Activated T-helper 1 cell treated with anti-CD3 and anti-CD28 coated beads, Interleukin-2, amount 50 U/mL, for 16 hours (primary cell): ENCODE data around the gene ANGEL2.
"Not testable (repeated sequence)": the region's sequence is repeated elsewhere in the genome, so short reads cannot be mapped to it uniquely, and the experiment has no call there.

Source experiments
- DNase-seq, 2 donors: peaks; one replicate each; pipeline ENCODE4 v3.0.0-alpha.2; 2020; ENCODE audit warnings: low read depth in 1 of 2, low spot score in 1 of 2

Gene ANGEL2

DNA sequence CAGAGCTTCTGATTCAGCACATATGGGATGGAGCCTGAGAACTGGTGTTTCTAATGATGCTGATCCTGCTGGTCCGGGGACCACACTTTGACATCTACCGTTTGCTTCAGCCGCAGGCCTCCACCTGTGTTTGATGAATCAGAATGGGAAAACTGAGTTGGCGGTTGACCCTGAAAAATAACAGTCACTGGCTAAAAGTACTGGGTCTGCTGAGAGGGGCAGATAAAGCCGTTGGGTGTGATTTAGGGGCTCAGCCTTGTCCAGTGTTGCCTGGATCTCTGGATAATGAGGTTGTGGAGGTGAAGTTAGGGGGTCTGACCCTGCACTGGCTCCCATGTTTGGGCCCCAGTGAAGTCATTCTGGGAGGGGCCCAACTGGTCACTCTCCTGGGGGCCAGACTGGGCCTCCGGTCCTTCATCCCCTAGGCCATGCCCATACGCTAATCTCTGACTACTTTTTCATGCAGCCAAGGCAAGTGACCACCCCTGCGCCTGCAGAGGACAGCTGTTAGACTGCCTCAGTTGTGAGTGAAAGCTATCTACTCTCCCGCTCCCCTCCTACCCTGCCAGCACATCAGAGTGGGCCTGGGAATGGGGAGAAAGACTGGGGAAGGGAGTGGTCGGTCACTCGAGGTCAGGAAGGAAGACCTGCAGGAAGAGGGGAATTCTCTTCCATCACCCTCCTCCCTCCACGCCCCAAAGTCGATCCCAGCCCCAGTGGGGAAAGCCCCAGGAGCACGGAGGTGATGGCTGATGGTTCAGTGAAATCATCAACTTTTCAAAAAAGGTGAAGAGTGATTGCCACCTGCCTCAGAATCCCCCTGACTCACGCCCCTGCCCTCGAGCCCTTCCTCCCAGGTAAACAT, 37.7 kb downstream of the ANGEL2 start:
- no peak for DNase-seq

DNA sequence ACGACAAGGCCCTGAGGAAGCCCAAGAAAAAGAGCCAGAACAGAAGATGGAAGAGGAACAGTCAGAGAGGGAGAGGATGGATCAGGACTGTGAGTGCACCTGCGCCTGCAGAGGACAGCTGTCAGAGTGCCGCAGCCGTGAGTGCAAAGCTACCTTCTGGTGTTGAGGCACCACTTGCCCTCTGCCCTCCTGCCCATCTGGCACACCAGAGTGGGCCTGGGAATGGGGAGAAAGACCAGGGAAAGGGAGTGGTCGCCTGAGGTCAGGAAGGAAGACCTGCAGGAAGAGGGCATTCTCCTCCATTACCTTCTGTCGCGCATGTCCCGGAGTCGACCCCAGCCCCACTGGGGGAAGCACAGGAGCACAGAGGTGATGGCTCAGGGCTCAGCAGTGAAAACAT, 39.1 kb downstream of the ANGEL2 start:
- no peak for DNase-seq

- no peak for DNase-seq
These were observed 40.4 kb downstream of the ANGEL2 start for GRCh38 chr1:212975111-212975918.

- no peak for DNase-seq
These were observed 41.0 kb downstream of the ANGEL2 start for GRCh38 chr1:212974711-212975110.

DNA sequence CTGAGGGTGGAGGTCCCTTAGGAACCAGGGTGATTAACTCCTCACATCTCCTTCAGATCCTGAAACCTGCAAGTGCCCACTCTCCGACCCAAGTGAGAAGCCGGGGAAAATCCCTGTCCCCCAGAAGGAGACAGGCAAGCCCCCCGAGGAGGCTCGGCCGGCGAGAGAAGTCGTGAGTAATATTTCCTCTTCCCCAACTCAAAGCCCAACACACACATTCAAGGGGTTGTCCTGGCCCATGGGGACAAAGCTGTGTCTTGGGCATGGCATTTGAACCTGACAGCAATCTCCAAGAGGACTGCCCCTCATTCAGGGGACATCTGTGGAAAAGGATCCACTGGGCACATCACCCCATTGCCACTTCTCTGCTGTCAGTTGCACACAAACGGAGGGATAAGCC, 41.8 kb downstream of the ANGEL2 start:
- DNase-seq, result no peak

DNA sequence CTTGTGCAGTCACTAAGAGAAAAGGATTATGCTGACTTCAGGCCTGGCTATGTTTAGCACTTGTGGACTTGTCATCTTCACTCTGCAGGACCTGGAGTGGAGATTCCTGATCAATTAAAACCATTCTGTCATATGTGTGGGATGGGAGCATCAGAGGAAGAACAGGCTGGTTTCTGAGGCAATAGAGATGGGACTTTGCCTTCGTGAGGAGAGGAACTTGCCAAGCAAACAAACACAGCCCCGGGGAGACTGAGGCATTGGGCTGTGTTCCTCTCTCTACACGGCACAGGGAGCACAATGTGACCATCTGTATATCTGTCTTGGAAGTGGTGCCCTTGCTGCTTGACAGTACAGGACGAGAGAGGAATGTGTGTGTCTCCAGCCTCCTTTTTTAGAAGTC, 42.2 kb downstream of the ANGEL2 start:
- DNase-seq, result no peak

DNA sequence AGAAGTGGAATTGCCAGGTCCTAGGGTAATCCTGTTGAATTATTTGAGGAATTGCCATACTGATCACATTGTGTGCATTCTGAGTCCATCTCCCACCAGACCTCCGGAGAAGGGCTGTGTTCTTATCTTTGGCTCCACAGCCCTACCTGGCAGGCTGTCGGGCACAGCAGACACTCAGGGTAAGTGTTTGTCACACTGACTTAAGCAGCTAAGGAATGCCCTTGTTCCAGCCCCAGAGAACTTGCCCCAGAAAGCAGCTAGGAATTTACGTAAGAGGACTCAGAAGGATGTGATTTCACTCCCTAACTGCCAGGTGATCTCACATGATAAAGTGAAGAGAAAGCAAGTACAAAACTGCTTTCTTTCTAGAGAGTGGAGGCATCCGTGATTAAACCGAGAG, 44.4 kb downstream of the ANGEL2 start:
- DNase-seq, result no peak

DNA sequence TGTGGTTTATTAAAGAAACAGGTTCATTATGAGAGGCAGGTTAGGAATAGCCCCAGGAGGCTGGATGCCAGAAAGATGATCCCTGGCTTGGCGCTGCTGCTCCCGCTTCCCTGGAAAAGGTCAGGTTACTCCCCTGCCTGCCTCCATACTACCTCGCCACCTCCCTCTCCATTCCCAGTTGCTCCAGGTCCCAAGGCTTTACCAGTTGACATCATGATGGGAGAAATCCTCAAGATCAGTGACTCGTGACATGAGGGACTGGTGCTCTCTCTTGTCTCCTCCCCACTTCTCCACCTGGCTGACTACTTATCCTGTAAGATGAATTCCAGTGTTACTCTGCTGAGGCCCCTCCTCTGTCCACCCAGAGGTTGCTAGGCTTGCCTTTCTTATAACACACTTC, 45.6 kb downstream of the ANGEL2 start:
- DNase-seq, result no peak

- DNase-seq, result no peak
These were observed 47.3 kb downstream of the ANGEL2 start for GRCh38 chr1:212968368-212968863.

- DNase-seq, result no peak
These were observed 47.9 kb downstream of the ANGEL2 start for GRCh38 chr1:212967801-212968200.

DNA sequence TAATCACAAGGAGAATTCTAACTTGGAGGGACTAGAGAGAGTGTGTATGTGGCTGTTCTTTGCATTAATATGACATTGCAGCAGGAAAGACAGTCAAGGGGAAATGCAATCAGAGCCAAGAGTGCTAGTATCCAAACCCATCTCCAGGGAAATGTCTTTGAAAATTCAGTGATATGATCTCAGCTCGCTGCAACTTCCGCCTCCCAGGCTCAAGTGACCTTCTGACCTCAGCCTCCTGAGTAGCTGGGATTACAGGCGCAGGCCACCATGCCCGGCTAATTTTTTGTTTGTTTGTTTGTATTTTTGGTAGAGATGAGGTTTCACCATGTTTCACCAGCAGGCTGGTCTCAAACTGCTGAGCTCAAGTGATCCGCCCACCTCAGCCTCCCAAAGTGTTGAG, 49.1 kb downstream of the ANGEL2 start:
- no peak for DNase-seq

- not testable (repeated sequence) for DNase-seq
These were observed 50.7 kb downstream of the ANGEL2 start for GRCh38 chr1:212964993-212965392.

- no peak for DNase-seq
These were observed 51.6 kb downstream of the ANGEL2 start for GRCh38 chr1:212964102-212964501.

GRCh38 chr1:212962509-212962908, 53.2 kb downstream of the ANGEL2 start:
- DNase-seq, result no peak

GRCh38 chr1:212960932-212961331, 54.7 kb downstream of the ANGEL2 start:
- DNase-seq, result no peak

- no peak for DNase-seq
These were observed 56.1 kb downstream of the ANGEL2 start for GRCh38 chr1:212959266-212960220.

- no peak for DNase-seq
These were observed 57.5 kb downstream of the ANGEL2 start for GRCh38 chr1:212958175-212958574.

DNA sequence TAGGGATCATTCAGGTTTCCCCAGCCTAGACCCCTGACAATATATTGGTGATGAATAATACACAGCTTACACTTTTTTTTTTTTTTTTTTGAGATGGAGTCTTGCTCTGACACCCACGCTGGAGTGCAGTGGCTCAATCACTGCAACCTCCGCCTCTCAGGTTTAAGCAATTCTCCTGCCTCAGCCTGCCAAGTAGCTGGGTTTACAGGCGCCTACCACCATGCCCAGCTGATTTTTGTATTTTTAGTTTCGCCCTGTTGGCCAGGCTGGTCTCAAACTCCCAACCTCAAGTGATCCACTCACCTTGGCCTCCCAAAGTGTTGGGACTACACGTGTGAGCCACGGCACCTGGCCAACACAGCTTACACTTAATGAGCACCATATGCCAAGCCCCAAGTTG, 58.1 kb downstream of the ANGEL2 start:
- DNase-seq, result no peak

- no peak for DNase-seq
These were observed 59.6 kb downstream of the ANGEL2 start for GRCh38 chr1:212955961-212956620.

- DNase-seq, result no peak
These were observed 60.6 kb downstream of the ANGEL2 start for GRCh38 chr1:212955098-212955497.
